Thyroid gland (tissue), 4 donors: ENCODE data around the gene SRRM5. TPM values are rescaled to one million over a fixed set of nuclear protein-coding genes. Genes with fewer than 3 reads are reported as not detected.

Experiments used
- DNase-seq, 2 donors: peaks; one replicate each; pipeline ENCODE4 v3.0.0-alpha.2; 2019
- H3K27ac ChIP-seq, 3 donors: fragments of 200-600 bp; sonication (generic); 1 replicate in 2 of 3; 2 replicates in 1 of 3; pipeline ENCODE4 v1.5.1; 2016 to 2019; ENCODE audit warnings: mild to moderate bottlenecking in 1 of 3, moderate library complexity in 1 of 3
- H3K27me3 ChIP-seq: fragments of 200-600 bp; sonication (generic); one replicate; pipeline ENCODE4 v1.5.1; 2019
- H3K36me3 ChIP-seq, 2 donors: fragments of 200-600 bp; sonication (generic); one replicate each; pipeline ENCODE4 v1.5.1; 2016 to 2019
- H3K4me1 ChIP-seq, 2 donors: fragments of 200-600 bp; sonication (generic); one replicate each; pipeline ENCODE4 v1.5.1; 2017 to 2019
- H3K4me3 ChIP-seq, 3 donors: fragments of 200-600 bp; sonication (generic); replicated peaks in 1 of 3; 1 replicate in 2 of 3; 2 replicates in 1 of 3; pipeline ENCODE4 v1.5.1; 2016; ENCODE audit warnings: mild to moderate bottlenecking in 1 of 3
- H3K9me3 ChIP-seq: fragments of 200-600 bp; sonication (generic); one replicate; pipeline ENCODE4 v1.5.1; 2017
- POLR2A ChIP-seq, 2 donors: fragments of 450-650 bp; IDR thresholded peaks; one replicate each; pipeline ENCODE4 v1.6.1; 2017; ENCODE audit warnings: antibody characterized with exemption in 2 of 2, mild to moderate bottlenecking in 2 of 2, moderate library complexity in 1 of 2
- WGBS, 2 donors: methylation state at CpG; one replicate each; pipeline ENCODE4 v1.1.5; 2017; 5-methylcytosine and 5-hydroxymethylcytosine counted together
- intact Hi-C: fragments of 100-400 bp; cut with DNase I; formaldehyde crosslinking; loops from one replicate; pipeline ENCODE4 v1.15.1; 2023
- total RNA-seq, 4 donors: library from RNA; depleted of rRNA; stranded (reverse); fragments of >200 nt; gene quantifications; one replicate each; pipeline ENCODE4 v1.2.3, GENCODE V29; 2016
- TF ChIP-seq, protein P1 (sequence below), 6 experiments: fragments of 200-600 bp in 3 of 6; fragments of 450-650 bp in 3 of 6; sonication (generic) in 3 of 6; IDR thresholded peaks; one replicate each; pipeline ENCODE4 v1.5.1; 2016 to 2019; ENCODE audit warnings: antibody characterized with exemption in 6 of 6, mild to moderate bottlenecking in 2 of 6, inconsistent platforms in 1 of 6, moderate library complexity in 1 of 6

Gene SRRM5
- total RNA-seq, 4 donors from 2014 or later, result 0.27 to 1.5 (median 0.59) TPM; not detected in 1

DNA sequence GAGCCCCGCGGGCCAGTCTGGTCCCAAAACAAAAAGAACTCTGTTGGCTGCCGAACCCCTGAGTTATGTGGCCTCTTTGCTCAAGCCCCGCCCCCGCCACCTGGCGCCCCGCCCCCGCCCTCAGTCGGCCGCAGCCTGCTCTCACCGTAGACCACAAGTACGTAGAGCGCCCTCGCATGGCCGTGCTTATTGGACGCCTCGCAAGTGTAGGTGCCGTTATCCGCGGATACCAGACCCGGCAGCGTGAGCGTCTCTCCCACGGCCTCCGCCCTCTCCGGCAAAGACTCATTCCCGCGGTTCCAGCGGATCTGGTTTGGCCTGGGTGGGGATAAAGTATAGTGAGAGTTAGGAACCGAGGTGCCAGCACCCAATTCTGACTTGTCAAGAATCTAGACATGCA, 13.0 kb downstream of the SRRM5 start:
- Histone ChIP-seq H3K9me3 (no peaks in the 10 kb centered on the region), H3K4me3 (no peak overlapping the region), H3K4me1 (peaks cover 0 to 3% of the 10 kb centered on the region in 2 donors), H3K36me3 (no peaks in the 10 kb centered on the region), H3K27me3 (no peaks in the 10 kb centered on the region), H3K27ac (no peak overlapping the region)
- peak; percentile 15 to 22 for DNase-seq
- intact Hi-C loops, result no loop called here
- no peak for TF ChIP-seq POLR2A (IDR thresholded peaks at IDR 0.05)
- TF ChIP-seq, protein P1, sequence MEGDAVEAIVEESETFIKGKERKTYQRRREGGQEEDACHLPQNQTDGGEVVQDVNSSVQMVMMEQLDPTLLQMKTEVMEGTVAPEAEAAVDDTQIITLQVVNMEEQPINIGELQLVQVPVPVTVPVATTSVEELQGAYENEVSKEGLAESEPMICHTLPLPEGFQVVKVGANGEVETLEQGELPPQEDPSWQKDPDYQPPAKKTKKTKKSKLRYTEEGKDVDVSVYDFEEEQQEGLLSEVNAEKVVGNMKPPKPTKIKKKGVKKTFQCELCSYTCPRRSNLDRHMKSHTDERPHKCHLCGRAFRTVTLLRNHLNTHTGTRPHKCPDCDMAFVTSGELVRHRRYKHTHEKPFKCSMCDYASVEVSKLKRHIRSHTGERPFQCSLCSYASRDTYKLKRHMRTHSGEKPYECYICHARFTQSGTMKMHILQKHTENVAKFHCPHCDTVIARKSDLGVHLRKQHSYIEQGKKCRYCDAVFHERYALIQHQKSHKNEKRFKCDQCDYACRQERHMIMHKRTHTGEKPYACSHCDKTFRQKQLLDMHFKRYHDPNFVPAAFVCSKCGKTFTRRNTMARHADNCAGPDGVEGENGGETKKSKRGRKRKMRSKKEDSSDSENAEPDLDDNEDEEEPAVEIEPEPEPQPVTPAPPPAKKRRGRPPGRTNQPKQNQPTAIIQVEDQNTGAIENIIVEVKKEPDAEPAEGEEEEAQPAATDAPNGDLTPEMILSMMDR (IDR thresholded peaks at IDR 0.05), result no peak
- WGBS, 2 donors, result 38 to 41% methylated on average over 25 to 30 of the region's 30 CpGs

DNA sequence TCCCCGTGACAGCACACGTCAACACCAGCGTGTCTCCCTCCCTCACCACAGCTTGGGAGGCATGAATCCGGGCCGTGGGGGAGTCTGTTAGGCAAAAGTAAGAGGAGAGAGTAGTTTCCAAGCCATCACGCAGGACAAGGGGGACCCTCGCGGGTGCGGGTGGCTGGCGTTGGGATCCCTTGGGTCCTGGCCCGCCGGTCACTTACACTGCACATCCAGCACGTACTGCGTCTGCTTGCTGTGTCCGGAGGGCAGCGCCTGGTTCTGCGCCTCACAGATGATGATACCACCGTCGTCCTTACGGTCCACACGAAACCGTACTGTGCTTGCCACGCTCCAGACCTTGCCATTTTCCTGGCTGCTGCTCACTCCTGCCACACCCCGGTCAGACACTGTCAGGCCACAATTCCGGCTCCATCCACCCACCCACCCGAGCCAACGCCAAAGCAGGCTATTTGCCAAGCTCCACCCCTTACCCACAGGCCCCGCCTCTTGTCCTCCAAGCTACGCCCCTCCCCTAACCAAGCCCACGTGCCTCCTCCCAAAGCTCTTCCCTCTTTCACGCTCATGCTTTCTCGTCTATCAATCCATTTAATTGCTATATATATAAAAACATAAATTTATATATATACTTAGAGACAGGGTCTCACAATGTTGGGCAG, 14.2 kb downstream of the SRRM5 start:
- DNase-seq, result no peak
- no peaks in the 10 kb centered on the region for H3K36me3 ChIP-seq
- H3K27me3 ChIP-seq, result no peaks in the 10 kb centered on the region
- no peaks in the 10 kb centered on the region for H3K4me1 ChIP-seq
- no peak overlapping the region for H3K4me3 ChIP-seq
- intact Hi-C loops, result no loop called here
- no peak overlapping the region for H3K27ac ChIP-seq
- no peak for TF ChIP-seq POLR2A (IDR thresholded peaks at IDR 0.05)
- TF ChIP-seq, protein P1 (IDR thresholded peaks at IDR 0.05), result no peak
- no peaks in the 10 kb centered on the region for H3K9me3 ChIP-seq
- WGBS, 2 donors, result 82 to 84% methylated on average over 30 to 31 of the region's 32 CpGs

DNA sequence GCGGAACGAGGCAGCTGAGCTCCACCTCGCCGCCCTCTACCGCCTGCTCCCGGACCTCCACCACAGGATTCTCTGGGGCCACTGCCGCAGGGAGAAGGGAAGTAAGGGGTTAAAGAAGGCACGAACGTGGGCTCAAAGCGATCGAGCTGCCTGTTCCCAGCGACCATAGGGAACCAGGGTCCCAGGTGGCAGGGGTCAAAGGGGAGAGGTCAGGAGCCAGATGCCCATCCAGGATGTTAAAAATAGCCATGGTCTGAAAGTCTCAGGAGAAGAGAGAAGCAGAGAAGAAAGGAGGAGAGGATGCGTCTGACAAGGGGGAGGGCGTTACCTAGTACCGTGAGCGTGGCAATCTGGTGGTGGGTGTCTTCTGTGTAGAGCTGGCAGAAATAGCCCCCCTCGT, 14.9 kb downstream of the SRRM5 start:
- Histone ChIP-seq H3K9me3 (no peaks in the 10 kb centered on the region), H3K4me3 (no peak overlapping the region), H3K36me3 (no peaks in the 10 kb centered on the region), H3K27me3 (no peaks in the 10 kb centered on the region), H3K27ac (no peak overlapping the region), H3K4me1 (no peaks in the 10 kb centered on the region)
- TF ChIP-seq, protein P1 (IDR thresholded peaks at IDR 0.05), result no peak
- no peak for TF ChIP-seq POLR2A (IDR thresholded peaks at IDR 0.05)
- no peak for DNase-seq
- intact Hi-C loops, result no loop called here
- 61 to 65% methylated on average over 16 to 17 of the region's 17 CpGs for WGBS, 2 donors

DNA sequence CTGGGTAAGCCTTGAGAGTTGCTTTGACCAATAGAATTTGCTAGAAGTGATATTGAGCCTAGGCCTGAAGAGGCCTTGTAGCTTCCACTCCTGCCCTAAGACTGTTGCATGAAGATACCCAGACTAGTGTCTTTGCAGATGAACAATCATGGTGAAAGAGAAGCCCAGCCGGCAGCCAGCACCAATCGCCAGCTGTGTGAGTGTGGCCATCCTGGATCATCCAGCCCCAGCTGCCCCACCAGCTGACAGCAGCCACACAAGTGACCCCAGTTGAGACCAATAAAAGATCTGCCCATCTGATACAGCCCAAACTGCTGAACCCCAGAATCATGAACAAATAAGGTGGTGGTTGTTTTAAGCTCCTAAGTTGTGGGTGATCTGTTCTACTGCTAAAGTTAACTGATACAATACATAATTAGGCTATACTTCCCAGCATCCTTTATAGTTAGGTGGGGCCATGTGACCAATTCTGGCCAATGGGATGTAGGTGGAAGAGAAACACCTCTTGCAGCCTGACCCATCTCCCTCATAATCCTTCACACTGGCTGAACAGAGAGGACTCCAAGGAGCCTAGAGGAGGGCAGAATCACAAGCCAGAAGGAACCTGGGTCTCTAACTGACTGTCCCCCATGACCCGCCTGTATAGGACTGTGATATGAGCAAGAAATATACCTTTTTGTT, 16.9 kb downstream of the SRRM5 start:
- Histone ChIP-seq H3K27me3 (no peaks in the 10 kb centered on the region), H3K27ac (no peak overlapping the region), H3K4me1 (no peaks in the 10 kb centered on the region), H3K9me3 (no peaks in the 10 kb centered on the region), H3K36me3 (no peaks in the 10 kb centered on the region), H3K4me3 (no peak overlapping the region)
- 78 to 83% methylated on average over 1 to 3 of the region's 3 CpGs for WGBS, 2 donors
- TF ChIP-seq POLR2A (IDR thresholded peaks at IDR 0.05), result no peak
- TF ChIP-seq, protein P1 (IDR thresholded peaks at IDR 0.05), result no peak
- DNase-seq, result no peak
- intact Hi-C loops, result no loop called here

DNA sequence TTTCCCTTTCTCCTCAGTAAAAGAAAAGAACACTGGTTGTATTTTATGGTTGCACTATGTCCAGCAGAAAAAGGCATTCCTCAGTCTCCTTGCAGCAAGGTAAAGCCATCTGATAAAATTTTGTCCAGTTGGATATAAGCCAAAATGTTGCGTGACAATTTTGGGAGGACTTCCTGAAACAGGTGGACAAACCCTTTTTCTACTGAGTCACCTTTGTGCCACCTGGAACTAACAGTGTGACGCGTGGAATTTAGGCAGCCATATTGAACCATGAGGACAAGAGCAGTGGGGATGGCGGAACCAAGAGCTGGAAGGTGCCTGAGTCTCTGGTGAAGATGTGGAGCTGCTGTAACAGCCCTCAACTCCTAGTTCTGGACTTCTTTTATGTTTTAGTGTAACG, 19.6 kb downstream of the SRRM5 start:
- Histone ChIP-seq H3K27me3 (no peaks in the 10 kb centered on the region), H3K9me3 (no peaks in the 10 kb centered on the region), H3K4me1 (no peaks in the 10 kb centered on the region), H3K27ac (no peak overlapping the region), H3K36me3 (no peaks in the 10 kb centered on the region), H3K4me3 (no peak overlapping the region)
- WGBS, 2 donors, result 88 to 90% methylated on average over 5 of the region's 5 CpGs
- TF ChIP-seq, protein P1 (IDR thresholded peaks at IDR 0.05), result no peak
- TF ChIP-seq POLR2A (IDR thresholded peaks at IDR 0.05), result no peak
- intact Hi-C loops, result no loop called here
- DNase-seq, result no peak
